Stimulated activated CD8-positive, alpha-beta memory T cell treated with anti-CD3 and anti-CD28 coated beads, Interleukin-7, amount 100 ng/mL, for 48 hours (primary cell): ENCODE results near the gene DPYSL3.
"Not testable (repeated sequence)": the region's sequence is repeated elsewhere in the genome, so short reads cannot be mapped to it uniquely, and the experiment has no call there.

Source experiments
- DNase-seq, 2 donors: peaks; one replicate each; pipeline ENCODE4 v3.0.0-alpha.2; 2020; ENCODE audit warnings: low read depth in 1 of 2; ENCODE audit errors: extremely low read depth in 1 of 2

The DPYSL3 gene

DNA sequence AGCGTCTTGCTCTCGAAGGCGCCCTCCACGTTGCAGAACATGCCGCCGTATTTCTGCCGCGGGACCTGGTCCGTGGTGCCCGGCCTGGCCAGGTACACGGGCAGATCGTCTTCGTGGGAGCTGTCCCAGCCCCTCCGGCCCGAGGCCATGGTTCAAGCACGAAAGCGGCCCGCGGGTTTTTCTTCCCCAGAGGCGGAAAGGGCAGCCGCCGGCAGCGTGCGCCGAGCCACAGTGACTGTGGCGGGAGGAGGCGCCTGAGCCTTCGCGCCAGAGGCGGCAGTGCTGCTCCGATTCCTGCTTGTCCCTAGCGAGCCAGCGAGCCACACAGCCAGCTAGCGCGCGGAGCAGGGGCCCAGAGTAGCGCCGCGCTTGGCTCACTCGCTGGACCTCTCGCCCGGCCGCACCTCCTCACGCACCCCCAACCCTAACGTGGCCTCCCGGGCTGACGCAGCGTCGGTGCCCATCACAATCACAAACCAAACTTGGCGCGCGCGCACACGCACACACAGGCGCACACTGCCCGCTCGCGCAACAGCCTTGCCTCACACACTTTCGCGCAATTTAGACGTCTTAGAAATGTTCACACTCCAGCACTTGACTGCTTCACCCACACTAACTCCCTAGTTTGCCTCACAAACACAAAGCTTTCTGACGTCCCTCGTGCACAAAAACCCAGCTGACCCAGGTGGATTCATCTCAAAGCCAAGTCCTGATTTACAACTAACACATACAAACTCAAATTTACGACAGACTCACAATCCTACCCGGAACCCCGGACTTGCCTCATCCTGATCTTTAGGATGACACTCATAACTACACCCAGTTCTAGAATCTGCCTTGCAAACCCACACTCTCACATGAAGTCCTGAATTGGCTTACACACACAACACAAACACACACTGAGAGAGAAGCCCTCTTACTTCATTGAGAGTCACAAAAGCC, at the start of gene DPYSL3:
DPYSL3 (minus strand) TSS at position 359 of the 942 bp plus-strand sequence; CDS start at position 149, 210 bp downstream.
- DNase-seq = no peak

DNA sequence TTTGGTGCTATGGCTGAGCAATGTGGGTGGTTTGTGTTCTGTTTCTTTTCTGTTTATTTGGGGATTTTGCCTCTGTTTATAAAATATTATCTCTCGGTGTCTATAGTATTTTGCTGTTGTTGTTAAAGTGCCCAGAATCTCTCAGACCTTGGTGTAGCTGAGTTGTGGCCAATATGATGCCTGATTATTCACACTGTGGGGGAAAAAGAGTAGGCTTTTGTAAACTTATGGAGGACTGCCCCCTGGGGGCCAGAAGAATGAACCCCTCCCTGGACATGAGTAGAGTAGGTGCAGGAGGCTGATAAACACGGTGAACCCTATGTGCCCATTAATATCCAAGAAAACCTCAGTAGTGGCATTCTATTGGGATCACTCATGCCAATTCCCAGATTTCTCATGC, 49.0 kb upstream of the DPYSL3 start:
- no peak for DNase-seq

DNA sequence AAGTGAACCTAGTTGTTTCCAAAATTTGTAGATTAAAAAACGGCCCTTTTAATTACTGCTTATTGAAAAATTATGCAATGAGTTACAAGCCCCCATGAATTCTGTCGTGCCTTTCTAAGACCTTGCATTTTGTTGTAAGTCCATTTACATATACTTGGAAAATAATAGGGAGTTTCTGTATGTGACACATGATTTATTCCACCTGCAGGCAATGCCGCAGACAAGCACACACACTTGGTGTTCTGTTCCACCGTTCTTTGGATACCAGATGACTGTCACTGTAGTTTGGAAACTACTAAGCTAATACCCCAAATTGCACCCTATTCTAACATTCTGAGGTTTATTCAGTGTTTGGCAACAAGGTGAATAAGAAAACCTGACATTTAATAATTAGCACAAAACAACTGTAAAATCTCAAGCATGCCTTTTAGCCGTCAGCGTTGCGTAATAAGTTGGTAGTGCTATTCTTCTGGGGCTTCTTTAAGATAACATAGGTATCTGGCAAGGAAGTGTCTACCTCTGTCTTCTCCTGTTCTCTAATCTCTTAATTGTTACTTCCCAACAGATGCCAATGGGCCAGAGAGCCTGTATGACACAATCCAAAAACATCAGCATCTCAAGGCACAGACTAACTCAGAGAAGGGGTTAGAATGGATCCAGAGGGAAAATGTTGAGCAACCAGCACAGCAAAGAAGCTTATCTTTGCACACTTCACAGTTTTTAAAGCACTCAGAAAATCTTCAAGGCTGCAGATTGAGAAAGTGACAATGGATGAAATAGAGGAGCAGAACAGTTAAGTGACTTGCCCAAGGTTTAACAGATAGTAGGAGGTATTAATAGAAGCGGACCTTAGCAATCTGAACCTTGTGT, 48.2 kb upstream of the DPYSL3 start:
- DNase-seq = no peak

DNA sequence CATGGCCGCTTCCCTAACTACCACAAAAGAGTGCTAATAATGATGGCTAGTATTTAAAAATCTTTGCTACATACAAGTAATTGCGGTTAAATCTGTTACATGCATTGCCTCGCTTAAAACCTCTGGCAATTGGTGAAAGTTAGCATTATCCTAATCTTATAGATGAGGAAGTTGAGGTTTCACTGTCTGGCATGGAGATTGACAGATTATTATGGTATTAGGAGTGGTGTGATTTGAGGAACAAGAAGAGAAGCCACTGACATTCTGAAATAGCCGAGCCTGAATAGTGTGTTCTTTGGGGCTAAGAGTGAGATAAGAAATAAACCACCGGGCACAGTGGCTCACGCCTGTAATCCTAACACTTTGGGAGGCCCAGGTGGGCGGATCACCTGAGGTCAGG, 45.3 kb upstream of the DPYSL3 start:
- no peak for DNase-seq

DNA sequence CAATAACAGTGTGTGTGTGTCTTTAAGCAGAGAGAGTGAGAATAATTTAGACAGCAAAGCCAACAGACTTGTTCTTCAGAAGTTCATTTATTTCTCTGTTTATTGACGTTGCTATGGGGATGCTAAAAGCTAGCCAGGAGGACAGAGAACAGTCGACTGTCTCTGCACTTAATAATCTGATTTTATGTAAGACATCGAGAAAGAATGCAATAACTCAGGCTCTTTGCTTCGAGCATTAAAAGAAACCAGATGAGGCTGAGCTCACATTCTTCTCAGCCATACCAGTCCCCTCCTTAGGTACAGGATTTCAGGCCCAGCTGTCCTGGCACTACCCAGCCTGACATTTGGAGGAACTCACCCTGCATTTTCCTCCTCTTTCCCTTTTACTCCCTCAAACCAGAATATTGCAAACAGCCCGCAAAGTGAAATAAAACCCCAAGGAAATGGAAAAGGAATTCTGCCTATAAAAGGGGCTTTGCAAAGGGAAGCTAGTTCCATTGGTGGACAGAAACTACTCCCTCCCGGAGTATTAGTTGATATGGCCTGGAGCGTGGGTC, 44.5 kb upstream of the DPYSL3 start:
- no peak for DNase-seq

DNA sequence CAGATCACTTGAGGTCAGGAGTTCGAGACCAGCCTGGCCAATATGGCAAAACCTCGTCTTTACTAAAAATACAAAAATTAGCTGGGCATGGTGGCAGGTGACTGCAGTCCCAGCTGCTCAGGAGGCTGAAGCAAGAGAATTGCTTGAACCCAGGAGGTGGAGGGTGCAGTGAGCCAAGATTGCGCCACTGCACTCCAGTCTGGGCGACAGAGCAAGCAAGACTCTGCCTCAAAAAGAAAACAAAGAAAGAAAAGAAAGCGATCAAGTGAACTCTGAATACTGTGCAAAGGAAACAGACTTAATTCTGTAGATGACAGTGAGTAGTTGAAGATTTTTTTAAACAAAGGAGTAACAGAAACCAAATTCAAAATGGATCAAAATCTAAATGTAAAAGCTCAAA, 43.9 kb upstream of the DPYSL3 start:
- DNase-seq = not testable (repeated sequence)

DNA sequence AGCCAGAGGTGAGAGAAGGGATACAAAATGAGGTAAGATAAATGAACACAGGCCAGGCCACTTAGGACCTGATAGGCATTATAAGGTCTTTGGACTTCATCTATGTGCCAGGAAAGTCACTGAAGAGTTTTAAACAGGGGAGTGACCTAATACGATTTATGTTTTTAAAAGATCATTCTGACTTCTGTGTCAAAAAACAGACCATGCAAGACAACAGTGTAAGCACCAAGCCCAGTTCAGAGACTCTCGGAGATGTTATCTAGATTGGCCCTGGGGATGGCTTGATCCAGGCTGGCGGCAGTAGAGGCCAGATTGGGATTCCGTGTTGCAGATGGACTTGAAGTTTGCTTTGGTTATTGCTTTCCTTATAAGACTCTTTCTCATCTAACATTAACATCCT, 43.0 kb upstream of the DPYSL3 start:
- no peak for DNase-seq

DNA sequence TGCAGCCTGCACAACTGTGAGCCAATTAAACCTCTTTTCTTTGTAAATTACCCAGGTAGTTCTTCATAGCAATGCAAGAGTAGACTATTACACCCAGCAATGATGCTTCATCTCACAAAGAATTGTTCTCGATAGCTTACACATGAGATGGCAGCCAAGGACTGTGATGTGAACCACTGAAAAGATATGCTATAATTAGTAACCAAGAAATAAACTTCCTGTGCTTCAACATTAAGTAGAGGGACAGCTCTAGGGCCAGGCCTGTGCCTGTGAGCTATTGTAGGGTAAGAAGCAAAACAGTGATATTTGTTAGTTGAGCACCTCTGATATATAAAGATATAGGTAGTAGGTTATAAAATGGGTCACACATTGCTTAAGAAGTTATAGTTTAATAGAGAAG, 41.8 kb upstream of the DPYSL3 start:
- no peak for DNase-seq

DNA sequence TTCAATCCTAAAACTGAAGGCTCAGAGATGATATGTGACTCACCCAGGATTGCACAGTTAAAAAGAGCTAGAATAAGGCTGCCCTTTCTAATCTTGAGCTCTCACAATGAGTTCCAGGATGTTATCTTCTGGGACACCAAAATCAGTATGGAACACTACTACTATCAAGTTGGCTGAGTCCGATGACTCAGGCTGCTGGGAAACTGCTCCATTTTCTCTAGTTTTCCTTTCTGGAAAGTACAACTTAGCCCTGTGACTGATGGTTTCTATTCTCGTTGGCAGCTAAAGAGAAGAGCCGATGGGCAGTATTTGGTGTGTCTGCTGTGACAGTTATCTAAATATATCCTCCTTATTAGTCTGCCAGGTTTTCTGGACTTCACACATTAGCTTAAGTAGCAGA, 37.9 kb upstream of the DPYSL3 start:
- no peak for DNase-seq

DNA sequence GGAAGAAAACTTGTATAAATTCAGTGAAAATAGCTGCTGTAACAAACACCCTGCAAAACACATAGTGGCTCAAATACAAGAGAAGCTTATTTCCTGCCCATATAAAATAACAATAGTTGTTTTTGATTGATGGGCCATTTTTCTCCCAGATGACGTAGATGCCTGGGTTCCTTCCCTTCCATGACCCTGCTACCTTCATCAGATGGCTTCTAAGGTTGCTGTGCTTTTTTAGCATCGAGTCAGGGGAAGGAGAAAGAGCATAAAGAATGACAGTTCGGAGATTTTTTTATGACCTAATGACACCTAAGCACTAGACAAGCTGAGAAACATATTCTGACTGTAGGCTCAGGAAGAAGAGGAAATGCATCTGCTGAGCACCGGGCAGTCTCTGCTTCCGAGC, 34.7 kb upstream of the DPYSL3 start:
- no peak for DNase-seq

DNA sequence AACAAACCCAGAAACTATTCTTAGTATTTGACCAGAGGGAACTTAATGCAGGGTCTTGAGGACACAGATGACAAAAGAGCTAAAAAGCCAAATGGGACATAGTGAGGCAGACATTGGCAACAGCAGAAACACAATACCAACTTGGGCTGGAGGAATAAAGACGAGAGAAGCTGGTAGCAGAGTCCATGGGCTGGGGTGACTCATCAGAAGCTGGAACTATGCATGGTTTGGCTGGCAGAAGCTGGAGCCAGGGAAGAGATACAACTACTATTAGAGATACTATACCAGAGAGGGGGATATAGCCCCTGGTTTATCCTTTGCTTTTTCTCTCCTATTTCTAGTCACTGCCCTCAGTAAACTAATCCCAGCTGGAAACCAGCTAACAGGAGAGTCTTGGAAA, 29.2 kb upstream of the DPYSL3 start:
- DNase-seq = no peak

DNA sequence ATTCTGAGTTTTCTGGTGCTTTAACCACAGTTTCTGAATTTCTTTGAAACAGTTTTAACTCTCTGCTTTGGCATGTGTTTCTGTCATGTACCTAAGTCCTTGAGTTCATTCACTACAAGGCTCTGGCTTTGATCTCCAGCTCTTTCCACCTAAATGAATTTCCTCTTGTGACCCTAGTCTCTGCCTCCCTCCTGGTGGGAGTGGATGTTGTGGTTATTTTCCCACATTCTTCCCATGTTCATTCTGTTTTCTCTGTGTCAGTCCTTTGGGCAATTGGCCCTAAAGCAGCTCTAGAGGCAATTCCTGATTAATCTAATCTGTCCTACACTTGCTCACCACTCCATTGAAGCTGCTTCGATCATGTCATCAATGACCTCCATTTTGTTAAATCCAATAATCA, 28.4 kb upstream of the DPYSL3 start:
- DNase-seq = no peak

DNA sequence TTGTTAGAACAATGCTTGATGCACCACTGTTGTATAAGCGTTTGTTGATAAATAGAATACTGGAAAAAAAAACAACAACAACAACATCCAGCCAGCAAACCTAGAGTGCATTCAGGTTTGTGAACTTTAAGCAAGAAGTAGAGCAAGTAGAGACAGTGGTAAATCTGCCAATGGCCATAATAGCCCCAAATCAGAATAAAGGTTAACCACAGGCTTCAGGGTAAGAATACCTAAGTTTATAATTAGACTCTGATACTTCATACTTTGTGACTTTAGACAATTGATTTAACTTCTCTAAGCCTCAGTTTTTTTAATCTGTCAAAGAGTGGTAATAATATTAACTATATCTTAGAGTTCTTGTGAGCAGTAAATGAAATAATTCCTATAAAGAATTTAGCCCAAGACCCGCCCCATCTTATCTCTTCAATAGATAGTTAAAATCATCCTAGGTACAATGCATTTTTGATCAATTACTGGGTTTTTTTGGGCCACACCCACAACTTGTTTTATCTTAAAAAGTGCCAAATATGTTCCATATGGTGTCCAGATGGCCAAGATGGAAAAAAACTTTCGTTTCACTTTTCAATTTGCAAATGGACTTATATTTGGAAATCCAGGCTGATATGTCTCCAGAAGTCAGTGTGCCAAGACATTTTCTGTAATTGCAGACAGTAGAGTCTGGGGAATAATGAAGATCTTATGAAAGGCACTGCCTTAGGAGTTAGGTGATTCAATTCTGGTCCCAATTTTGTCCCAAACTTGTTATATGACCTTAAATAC, 24.5 kb upstream of the DPYSL3 start:
- no peak for DNase-seq

DNA sequence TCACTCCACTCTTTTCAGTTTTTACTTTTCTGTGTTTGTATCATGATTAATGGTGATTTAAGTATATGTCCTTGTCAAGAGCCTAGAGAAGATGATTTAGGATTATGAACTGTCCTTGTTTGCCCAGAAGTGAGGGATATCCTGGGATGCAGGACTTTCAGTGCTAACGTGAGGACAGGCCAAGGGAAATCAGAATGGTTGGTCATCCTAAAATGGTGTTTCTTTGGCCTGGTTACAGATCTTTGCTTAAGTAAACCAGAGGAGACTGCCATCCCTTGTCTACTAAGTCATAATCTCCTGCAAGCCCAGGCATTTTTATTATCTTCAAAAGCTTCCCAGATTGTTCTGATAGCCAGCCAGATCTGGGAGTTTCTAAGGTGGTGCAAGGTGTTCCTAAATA, 22.3 kb upstream of the DPYSL3 start:
- DNase-seq = no peak

DNA sequence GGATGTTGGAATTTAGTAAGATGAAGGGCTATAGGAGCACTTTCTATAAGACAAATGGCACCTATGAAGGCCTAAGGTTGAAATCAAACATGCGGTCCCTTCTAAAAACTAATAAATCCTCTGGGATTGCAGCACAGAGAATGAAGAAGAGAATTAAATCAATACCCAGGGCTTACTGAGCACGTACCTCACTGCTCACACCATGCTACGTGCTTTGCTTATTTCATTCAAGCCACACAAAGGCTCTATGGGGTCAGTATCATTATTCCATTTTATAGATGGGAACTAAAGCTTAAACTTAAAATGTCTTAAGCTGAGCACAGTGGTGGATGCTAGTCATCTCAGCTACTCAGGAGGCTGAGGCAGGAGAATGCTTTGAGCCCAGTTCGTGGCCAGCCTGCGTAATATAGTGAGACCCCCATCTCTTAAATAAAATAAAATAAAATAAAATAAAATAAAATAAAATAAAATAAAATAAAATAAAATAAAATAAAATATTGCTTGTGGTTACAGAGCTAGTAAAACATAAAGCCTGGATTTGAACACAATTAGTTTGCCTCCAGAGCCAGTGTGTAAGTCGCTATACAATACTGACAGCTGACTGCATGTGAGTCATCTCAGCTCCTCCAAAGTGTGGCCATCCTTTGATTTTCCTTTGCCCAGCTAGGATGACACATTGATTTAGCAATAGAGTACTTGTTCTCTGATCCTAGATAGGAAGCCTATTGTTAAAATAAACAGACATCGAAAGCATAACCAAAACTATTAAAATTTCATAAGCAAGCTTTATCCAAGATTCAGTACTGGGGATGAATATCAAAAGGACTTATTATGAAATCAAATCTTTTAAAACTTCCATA, 20.9 kb upstream of the DPYSL3 start:
- DNase-seq = no peak

DNA sequence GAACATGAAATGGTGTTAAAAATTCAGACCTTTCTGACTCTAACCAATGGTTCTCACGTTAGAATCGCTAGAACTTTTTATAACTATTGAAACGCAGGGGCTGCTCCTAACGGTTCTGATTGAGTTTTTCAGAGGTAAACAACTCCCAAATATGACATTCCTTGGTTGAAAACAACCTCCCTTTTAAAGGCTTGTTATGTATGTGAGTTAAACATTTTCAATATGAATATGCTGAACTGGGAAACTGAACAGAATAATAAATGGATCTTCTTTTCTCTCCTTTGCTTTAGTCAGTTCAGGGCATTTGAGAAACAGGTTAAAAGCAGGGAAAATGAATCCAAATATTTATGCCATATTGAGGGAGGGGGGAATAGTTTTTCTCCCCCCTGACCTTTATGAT, 13.2 kb upstream of the DPYSL3 start:
- DNase-seq = no peak

DNA sequence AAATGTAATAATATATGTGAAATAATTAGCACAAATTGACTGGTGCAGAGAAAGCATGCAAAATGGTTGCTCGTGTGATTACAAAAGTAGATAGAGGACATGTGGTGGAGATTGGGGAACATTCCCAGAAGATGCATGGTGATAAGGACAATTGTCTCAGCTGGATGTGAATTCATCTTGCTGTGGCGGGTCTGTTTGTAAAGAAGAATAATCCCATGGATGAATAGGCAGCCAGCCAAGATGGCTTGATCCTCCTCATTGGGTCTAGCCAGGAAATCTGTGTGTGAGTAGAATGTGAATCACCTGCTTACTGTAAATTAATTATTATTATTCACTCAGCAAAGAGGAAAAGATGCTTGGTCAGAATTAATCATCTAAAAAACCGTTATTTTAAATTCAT, 12.6 kb upstream of the DPYSL3 start:
- no peak for DNase-seq

DNA sequence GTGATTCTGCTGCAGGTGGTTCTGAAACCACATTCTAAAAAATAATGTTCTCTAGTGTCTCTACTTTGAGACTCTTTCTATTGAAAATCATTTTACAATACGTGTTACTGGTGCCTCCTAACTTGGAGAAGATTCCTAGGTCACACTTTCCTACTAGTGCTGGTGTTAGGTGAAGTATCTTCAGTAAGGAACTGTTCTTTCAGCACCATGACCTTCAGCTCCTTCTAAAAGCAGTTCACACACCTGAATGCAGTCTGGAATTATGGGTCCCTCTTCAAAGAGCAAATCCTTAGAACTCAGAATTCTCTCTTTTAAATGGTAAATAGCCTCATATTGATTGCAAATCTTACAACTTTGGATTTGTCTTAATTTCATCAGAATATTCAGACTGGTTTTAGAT, 10.6 kb upstream of the DPYSL3 start:
- no peak for DNase-seq

DNA sequence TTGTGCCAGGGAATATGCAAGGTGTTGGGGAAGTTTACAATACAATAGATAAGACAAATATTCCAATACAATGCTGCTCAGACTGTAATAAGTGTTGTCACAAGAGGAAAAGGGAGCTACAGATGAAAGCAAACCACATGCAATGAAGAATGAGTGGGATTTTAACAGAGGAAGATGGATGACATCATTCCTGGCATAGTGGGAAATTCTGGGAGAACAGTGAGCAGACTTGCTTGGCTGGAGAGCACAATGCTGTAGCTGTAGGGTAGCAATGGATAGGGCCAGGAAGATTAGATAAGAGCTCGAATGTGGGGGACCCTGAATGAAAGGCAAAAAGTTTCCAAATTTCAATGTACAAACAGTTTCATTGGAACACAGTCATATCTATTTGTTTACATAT, 9.5 kb upstream of the DPYSL3 start:
- DNase-seq = no peak

DNA sequence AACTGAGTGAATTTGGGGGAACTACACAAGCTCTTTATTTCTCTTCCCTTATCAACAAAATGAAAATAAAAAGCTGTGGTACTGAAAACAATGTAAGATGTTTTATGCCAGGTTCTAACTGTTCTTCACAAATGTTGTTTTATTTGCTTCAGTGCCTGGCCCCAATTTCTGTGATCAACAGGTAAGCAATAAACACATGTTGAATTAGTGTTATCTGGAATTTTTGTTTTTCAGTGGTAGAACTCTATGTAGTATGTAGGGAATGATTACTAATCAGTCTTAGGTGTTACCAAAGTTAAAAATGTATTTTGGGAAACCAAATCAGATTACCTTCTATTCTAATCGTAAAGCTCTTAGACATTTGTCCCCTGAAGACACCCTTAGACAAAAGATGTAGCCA, 7.5 kb upstream of the DPYSL3 start:
- no peak for DNase-seq
